Hippocampal formation (tissue), 2 donors: Measurements from ENCODE around the gene ADGRG1.
"Not testable (repeated sequence)": the region's sequence is repeated elsewhere in the genome, so short reads cannot be mapped to it uniquely, and the experiment has no call there.

Experiments
- DNase-seq, 2 donors: peaks; one replicate each; lab custom pipeline; 2025; lab: John Stamatoyannopoulos, UW

Gene ADGRG1

GRCh38 chr16:57698812-57699405 lies 70.5 kb downstream of the ADGRG1 start:
- no peak for DNase-seq

- no peak for DNase-seq
Observed at GRCh38 chr16:57699481-57699880, 71.1 kb downstream of the ADGRG1 start.

- DNase-seq: no peak
Observed at GRCh38 chr16:57699899-57700298, 71.5 kb downstream of the ADGRG1 start.

GRCh38 chr16:57700781-57701551 lies 72.5 kb downstream of the ADGRG1 start:
- no peak for DNase-seq

GRCh38 chr16:57701759-57702371 lies 73.4 kb downstream of the ADGRG1 start:
- DNase-seq: no peak

- no peak for DNase-seq
Observed at GRCh38 chr16:57703416-57704010, 75.1 kb downstream of the ADGRG1 start.

GRCh38 chr16:57704011-57704904 lies 75.8 kb downstream of the ADGRG1 start:
- no peak for DNase-seq

- no peak for DNase-seq
Observed at GRCh38 chr16:57704905-57705852, 76.7 kb downstream of the ADGRG1 start.

- DNase-seq: no peak
Observed at GRCh38 chr16:57706717-57707116, 78.3 kb downstream of the ADGRG1 start.

- no peak for DNase-seq
Observed at GRCh38 chr16:57707331-57707730, 78.9 kb downstream of the ADGRG1 start.

- no peak for DNase-seq
Observed at GRCh38 chr16:57708168-57708567, 79.7 kb downstream of the ADGRG1 start.

GRCh38 chr16:57709663-57710062 lies 81.2 kb downstream of the ADGRG1 start:
- no peak for DNase-seq

- DNase-seq: no peak
Observed at GRCh38 chr16:57711346-57711745, 82.9 kb downstream of the ADGRG1 start.

- no peak for DNase-seq
Observed at GRCh38 chr16:57711993-57712392, 83.6 kb downstream of the ADGRG1 start.

GRCh38 chr16:57712569-57712968 lies 84.1 kb downstream of the ADGRG1 start:
- DNase-seq: not testable (repeated sequence)

GRCh38 chr16:57713596-57713995 lies 85.2 kb downstream of the ADGRG1 start:
- no peak for DNase-seq

- no peak for DNase-seq
Observed at GRCh38 chr16:57714047-57714446, 85.6 kb downstream of the ADGRG1 start.
